Mammary epithelial cell (primary cell): ENCODE data around the gene KCNMB1.

Experiments used
- EZH2 ChIP-seq: IDR thresholded peaks from 2 replicates; pipeline ENCODE4 v1.6.1; 2012; ENCODE audit warnings: low read length, inconsistent platforms, borderline replicate concordance
- TF ChIP-seq, protein P1 (sequence below), 2 donors: IDR thresholded peaks in 1 of 2; conservative IDR thresholded peaks in 1 of 2; 2 replicates each; pipeline ENCODE4 v1.5.1; 2011 to 2012; ENCODE audit warnings: inconsistent platforms in 2 of 2, low read length in 2 of 2, mild to moderate bottlenecking in 2 of 2, control low read depth in 1 of 2, low read depth in 1 of 2; ENCODE audit not compliant: insufficient read depth in 1 of 2; ENCODE audit errors: extremely low read depth in 1 of 2

DNA sequence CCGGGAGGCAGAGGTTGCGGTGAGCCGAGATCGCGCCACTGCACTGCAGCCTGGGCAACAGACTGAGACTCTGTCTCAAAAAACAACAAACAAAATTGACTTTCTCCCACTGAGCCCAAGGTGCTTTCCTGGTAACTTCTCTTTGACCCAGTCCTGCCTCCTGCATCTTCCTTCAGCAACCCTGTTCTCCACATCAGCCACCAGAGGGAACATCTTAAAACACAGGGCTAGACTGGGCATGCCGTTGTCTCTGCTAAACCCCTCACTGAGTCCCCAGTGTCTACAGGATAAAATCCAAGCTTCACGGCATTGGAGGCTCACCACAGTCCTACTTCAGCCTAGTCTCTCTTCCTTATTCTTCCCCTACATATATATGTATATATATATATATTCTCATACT lies 39.8 kb upstream of the KCNMB1 start:
- TF ChIP-seq, protein P1, sequence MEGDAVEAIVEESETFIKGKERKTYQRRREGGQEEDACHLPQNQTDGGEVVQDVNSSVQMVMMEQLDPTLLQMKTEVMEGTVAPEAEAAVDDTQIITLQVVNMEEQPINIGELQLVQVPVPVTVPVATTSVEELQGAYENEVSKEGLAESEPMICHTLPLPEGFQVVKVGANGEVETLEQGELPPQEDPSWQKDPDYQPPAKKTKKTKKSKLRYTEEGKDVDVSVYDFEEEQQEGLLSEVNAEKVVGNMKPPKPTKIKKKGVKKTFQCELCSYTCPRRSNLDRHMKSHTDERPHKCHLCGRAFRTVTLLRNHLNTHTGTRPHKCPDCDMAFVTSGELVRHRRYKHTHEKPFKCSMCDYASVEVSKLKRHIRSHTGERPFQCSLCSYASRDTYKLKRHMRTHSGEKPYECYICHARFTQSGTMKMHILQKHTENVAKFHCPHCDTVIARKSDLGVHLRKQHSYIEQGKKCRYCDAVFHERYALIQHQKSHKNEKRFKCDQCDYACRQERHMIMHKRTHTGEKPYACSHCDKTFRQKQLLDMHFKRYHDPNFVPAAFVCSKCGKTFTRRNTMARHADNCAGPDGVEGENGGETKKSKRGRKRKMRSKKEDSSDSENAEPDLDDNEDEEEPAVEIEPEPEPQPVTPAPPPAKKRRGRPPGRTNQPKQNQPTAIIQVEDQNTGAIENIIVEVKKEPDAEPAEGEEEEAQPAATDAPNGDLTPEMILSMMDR (conservative IDR thresholded peaks at IDR 0.05 in 1 of 2, IDR thresholded peaks at IDR 0.05 in 1 of 2; ENCODE audit: extremely low read depth in 1 of 2, insufficient read depth in 1 of 2, low read depth in 1 of 2, low read length in 2 of 2), result peak; percentile 17 to 47
- no peak for TF ChIP-seq EZH2
